NCI-H82 (cell line): ENCODE data around the gene FIGN.
A peak's percentile ranks its signal among the peaks of the same experiment; 100 is the strongest.

Experiments
- DNase-seq: peaks from one replicate; lab custom pipeline; 2025; lab: John Stamatoyannopoulos, UW

FIGN gene

DNA sequence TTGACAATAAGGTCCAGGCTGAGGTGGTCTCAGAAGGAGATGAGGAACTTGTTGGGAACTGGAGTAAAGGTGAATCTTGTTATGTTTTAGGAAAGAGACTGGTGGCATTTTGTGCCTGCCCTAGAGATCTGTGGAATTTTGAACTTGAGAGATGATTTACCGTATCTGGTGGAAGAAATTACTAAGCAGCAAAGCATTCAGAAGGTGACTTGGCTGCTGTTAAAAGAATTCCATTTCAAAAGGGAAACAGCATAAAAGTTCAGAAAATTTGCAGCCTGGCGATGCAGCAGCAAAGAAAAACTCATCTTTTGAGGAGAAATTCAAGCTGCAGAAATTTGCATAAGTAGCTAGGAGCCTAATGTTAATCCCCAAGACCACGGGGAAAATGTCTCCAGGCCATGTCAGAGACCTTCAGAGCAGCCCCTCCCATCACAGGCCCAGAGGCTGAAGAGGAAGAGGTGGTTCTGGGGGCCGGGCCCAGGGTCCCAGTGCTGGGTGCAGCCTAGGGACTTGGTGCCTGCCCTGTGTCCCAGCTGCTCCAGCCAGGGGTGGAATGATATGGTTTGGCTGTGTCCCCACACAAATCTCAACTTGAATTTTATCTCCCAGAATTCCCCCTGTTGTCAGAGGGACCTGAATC is 73.5 kb downstream of the FIGN start:
- DNase-seq, result no peak

DNA sequence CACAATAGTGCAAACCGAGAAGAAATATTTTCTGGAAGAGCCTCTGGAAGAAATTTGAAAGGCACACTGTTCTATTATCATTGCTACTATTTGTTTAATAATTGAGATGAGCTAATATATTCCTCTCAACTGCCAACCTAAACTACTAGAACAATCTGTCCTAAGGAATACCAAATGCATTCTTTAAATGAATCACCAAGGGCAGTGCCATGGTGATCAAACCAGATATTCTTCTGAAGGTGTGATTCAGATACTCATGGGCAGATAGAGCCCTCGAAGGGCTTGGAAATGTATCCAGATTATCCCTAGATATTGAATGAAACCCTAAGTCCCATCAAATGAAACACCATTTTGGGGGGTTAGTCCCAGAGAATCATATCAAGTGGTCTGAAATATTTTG is 76.6 kb downstream of the FIGN start:
- DNase-seq, result no peak

DNA sequence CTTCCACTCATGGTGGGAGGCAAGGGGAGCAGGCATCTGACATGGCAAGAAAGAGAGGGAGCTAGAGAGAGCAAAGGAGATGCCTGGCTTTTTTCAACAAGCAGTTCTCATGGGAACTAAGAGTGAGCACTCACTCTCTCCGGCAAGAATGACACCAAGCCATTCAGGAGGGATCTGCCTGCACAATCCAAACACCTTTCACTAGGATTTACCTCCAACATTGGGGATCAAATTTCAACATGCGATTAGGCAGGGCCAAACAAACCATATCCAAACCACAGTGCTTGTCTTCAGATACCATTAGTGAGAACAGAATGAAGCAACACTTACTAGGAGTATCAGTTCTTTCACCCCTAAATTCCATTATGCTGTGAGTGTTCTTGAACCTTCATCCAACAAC is 77.3 kb downstream of the FIGN start:
- peak; percentile 43 for DNase-seq

DNA sequence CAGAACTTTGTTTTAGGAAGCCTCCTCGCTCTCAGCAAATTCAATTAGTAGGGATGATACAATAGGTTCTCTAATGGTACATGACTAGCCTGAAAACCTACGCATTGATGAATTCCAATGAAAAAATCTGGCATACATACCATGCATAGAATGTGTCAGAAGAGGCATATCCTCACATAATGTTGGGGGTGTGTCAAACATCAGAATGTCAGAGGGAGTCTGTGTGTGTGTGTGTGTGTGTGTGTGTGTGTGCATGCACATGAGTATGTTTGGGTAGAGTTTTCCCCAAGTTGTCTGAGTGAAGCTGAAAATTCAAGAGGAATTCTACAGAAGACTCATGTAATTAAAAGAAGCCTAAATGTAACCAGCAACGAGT is 78.5 kb downstream of the FIGN start:
- no peak for DNase-seq

DNA sequence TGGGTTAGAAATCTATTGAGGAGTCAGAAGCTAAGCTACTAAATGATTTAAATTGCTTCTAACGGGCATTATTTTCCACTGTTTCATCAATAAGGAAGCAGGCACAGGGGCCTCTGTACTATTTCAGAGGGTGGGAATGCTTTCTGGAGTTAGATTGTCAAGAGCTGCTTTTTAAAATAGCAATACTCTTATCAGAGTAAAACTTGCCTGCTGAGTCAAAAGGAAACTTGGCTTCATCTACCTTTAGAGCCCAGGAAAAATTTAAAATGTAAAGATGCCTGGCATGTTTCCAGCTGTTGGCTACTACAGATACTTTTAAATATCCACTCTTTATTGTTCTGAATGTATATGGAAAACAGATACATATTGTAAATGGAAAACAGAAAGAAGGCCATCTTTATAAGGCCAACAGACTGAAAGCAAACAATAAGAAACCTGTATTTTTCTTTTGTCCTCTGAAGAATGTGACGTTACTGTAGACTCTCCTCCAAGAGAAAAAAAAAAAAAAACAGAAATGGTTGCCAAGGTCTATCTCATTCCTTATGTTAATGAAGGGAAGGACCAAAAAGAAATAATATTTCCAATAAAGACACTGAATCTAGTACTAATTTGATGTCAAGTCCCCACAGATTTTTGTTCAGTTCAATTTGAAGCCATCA is 79.1 kb downstream of the FIGN start:
- DNase-seq, result no peak

DNA sequence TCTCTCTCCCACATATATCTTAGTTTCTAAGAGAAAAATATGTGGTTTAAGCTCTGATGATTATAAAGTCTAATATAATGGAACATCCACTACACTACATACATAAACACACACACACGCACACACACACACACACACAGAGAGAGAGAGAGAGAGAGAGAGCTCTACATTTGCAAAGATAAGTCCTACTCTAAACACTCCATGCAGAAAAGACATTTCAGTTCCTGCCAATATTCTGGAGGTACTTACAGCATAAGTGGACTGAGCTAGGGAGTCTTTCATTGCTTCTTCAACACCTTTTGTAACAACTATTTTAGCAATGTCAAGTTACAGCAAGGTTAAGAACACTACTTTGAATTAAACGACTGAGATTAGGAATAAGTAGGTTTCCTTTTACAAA is 80.1 kb downstream of the FIGN start:
- DNase-seq, result no peak

DNA sequence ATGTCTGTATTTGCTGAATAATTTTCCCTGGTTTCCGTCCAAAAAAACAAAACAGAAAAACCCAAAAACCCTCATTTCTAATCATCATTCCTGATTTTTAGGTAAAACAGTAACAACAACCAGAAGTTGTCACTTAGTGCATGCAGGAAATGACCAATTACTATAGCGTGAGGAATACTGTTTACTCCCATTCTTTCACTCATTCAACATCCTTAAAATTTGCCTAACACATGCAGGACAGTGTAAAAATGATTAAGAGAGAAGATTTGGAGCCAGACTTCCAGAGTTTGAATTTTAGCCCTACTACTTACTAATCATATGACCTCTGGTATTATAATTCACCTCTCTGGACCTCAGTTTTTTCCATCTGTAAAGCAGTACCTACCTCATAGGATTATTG is 83.1 kb downstream of the FIGN start:
- peak; percentile 18 for DNase-seq

DNA sequence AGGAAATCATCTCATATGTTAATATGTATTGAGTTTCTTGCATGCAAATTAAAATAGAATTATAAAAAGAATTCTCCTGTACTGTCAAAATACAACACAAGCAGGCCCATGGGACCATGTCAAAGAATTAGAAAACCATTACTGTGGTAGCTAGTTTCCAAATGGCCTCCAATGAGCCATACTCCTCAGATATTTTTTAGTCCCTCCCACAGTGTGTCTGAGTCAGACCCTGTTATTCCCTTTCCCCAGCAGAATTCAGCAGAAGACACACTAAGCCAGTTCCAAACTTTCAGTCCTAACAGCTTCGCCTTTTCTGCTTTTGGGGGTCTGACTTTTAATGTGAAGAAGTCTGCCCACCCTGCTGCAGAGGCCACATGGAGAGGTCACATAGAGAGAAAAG is 86.7 kb downstream of the FIGN start:
- DNase-seq, result no peak

DNA sequence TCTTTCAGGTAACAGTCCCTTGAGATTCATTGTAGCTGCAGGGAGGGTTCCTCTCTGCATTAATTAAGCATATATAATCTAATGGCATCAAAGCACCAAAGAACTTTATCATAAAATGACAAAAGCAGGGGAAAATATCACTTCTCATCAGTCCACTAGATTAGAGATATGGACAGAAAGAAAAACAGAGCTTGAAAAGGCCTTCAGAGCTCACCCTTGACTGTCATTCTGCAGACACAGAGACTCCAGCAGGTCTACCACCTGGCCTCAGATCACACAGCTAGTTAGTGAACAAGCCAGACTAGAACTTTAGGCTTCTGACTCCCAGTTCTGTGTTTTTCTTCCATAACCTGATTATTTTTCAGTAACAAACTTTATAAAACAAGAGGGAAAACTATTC is 88.5 kb downstream of the FIGN start:
- DNase-seq, result no peak

DNA sequence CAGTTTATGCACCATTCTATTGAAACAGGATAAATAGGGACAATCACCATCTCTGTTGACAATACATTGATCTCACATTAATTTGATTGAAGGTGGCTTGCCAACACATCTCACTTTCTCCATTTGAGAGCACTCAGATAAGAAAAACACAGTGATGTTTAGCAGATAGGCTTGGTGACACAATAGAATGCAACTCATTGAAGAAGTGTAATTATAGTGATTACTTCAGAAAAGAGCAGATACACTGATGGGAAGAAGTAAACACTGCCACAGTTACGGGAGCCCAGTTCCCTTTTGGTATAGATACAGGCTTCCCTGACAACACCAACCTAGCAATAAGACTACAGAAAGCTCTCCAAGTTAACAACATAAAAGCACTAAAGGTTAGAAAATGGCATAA is 89.1 kb downstream of the FIGN start:
- DNase-seq, result no peak

DNA sequence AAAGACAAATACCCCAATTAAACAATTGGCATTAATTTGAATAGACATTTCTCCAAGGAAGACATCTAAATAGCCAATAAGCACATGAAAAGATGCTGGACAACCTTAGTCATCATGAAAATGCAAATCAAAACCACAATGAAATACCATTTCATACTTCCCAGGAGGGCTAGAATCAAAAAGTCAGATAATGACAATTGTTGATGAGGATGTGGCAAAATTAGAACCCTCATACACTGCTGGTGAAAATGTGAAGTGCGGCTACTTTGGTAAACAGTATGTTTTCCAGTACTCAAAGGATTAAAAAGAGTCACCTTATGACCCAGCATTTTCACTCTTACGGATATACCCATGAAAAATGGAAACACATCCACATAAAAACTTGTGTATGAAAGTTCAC is 91.6 kb downstream of the FIGN start:
- DNase-seq, result no peak

DNA sequence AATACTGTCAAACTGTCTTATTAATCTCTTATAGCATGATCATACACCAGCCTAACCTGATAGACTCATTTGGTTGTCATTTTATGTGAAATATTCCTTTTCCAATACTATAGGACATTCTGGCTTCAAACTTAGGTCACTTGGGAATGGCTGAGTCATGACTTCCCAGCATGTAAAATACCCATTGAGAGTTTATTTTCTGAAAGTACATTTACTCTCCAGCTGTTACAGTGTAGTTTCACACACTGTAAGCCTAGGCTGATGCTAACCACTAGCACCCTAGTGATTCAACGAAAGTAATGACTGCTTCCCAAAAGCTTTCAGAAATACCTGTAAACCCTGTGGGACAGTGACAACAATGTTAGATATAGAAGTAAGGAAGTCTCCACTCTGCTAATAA is 93.8 kb downstream of the FIGN start:
- no peak for DNase-seq

DNA sequence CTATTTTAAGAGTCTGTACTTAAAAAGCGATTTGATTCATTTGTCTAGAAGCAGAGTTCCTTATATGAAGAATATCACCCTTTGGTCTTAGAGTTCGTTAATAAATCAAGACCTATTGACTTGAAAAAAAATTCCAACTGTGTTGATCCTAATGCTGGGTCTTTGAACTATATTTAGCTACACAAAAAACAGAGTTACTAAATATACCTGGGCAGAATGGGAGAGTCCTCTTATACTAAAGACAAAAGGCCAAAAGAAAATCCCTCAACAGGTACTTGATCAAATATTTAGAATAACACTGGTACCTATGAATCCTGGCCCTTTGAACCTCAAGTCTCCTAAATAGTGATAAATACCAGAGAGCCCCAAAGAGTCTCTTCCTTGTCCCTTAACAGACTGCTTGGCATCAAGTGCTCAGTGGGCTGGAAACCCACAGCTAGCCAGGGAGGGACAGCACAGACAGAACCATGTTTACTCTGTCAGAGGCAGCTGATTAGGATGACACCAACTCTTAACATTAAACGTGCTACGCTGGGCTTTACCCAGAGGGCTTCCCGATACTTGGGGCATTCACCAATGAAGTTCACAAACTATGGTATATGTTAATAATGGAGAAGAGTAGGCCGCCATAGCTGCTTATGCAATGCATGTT is 95.1 kb downstream of the FIGN start:
- DNase-seq, result no peak

DNA sequence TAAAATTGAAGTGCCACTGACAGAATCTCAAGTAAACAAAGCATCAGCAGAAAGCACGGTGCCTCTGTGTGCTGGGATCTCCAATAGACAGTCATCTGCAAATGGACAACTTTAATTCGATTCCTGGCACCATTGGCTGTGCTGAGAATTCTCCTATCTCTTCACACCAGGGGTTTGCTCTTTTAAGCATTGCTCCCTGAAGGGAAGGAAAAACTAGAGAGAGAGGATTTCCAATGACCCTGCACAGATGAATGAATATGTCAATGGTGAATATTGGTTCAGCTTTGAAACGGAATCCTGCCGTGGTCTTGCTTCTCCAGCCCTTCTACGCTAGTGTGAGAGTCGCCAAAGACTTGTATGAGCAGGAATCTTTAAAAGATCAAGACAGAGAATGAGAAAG is 97.9 kb downstream of the FIGN start:
- peak; percentile 70 for DNase-seq

DNA sequence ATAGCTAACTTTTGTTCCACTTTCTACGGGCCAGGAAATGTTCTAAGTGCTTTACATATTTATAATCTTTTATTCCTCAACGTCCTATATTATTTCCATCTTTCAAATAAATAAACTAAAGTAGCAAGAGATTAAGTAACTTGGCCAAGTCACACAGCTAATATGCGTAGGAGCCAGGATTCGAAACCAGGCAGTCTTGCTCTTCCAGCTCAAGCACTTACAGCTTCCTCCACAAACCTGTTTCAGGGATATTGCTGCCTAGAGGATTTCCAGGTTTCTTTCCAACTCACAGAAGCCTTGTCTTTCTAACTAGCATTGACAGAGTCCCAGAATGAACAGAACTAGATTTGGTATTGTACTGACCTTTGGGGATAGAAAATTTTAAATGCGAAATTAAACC is 102.5 kb downstream of the FIGN start:
- no peak for DNase-seq

DNA sequence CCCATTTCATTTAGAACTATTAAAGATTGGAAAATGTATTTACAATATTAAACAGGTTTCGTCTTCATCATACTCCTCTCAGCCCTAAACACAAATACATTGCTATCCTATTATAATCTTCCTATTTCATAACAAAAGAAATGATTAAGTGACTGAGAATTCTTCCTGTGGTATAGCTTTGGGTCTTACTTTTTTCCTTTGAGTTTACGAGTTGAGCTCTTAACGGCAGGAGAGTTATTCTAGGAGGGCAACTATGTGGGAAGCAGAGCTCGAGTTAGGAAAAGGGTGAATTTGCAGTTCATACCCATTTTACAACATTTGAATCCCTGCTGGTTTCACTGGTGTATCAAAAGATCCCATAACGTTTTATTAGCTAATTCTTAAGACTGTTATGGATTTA is 105.0 kb downstream of the FIGN start:
- DNase-seq, result no peak

DNA sequence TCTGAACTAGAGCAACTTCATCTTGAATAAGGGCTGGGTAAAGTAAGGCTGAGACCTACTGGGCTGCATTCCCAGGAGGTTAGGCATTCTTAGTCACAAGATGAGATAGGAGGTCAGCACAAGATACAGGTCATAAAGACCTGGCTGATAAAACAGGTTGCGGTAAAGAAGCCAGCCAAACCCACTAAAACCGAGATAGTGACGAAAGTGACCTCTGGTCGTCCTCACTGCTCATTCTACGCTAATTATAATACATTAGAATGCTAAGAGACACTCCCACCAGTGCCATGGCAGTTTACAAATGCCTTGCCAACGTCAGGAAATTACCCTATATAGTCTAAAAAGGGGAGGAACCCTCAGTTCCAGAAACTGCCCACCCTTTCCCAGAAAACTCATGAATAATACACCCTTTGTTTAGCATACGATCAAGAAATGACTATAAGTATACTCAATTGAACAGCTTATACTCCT is 109.1 kb downstream of the FIGN start:
- no peak for DNase-seq

DNA sequence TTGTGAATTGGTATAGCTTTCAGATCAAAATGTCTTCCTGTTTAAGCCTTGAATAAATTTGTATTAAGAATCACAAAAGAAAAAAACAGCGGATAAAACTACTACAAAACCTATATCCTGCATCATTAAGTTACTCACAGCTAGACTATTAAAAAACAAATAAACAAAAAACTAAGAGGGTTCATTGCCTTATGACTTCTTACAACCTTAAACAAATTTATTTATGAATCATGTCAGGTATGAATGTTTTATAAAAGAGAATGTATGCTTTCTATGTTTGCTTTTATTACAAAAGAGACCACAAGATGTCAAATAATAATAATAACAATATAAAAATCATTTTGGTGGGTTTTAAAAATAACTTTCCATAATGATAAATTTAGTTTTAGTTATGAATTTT is 109.6 kb downstream of the FIGN start:
- DNase-seq, result no peak

DNA sequence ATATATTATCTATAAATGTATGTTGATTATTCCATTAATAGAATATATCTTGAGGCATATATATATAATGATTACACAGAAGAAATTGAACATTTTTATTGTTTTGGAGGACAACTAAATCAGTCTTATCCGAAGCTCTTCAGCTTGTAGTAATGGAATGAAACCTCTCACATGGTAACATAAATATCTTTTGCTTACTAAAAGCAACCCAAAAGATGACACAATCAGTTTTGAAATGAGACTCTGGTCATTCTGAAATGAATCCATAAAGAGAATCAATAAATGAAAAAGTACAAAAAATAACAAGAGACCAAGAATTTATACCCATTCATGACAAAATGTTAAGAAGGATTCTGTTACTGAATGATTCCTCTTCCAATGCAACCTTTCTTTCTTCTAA is 110.2 kb downstream of the FIGN start:
- no peak for DNase-seq

DNA sequence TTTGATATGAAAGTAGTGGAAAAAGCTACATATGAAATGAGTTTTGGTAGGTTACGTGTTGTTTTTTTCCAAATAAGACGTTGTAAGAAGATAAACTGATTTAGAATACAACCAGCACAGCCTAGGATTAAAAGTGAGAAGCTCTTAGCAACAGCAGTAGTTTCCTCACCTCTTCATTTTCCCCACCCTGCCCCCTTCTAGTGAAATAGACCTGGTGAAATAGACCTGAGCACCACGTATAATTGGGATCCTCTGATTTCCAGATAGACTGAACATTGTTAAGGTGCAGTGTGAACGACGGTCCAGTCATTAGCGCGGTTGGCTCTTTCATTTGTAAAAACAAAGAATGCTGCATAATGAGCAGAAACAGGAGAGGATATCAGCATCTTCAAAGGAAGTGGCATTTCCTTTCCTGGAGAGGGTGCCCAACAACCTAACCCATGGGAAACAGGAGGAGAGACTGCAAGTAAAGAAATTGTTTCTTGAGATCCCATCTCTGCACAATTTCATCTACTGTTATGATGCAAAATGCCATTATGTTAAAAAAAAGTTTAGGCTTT is 114.3 kb downstream of the FIGN start:
- DNase-seq, result no peak

DNA sequence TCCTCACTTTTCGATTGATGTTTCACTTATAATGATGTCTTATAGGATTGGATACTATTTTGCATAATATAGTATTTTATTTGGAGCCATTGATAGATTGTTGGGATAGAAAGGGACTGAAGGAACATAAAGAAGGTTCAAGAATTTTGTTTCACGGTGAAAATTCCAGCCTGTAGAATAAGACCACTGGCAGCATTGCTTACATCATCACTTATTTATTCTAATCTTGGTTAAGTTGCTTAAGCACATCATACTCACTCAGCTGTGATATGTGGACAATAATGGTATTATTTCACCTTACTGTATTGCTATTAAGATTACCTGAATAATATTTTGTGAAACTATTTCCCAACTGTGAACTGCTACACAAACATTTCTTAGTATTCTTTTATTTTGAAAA is 118.3 kb downstream of the FIGN start:
- no peak for DNase-seq

DNA sequence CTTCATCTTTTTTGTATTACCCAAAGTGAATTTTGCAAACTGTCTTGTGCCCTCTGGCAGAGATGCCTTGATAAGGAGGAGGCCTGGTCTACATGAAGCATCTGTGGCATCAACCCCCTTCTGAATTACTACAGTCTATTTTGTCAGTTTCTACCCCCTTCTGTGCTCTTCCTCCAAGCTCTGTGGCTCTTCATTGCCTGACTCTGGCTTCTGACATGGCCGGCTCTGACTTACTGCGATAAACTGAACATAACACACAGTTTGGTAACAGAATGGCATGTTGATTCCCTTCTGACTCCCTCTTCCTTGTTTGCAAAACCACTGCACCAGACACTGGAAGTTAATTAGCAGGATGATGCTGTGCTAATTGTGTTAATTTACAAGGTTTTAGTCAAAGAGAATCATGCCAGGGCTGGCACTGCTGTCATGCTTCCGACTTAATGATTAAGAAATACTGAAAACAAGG is 122.5 kb downstream of the FIGN start:
- DNase-seq, result peak; percentile 38

DNA sequence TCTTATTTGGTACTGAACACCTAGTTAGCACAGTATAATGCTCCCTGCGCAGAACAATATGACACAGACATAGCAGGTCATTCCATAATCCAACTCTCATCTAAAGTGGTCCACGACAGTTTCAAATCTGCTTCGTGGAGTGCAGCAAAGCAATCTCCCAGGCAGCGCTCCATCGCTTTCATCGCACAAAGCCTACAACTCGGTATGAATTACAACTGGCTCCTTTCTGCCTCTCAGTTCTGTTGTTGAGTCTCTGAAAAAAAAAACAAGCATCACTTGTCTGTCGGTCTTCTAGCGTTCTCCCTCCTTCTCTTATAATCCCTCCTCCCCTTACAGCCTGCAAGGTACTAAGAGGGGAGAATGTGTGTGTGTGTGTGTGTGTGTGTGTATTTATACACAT is 123.5 kb downstream of the FIGN start:
- DNase-seq, result no peak
